Activated CD4-positive, CD25-positive, alpha-beta regulatory T cell (primary cell): ENCODE data around the gene KLHL18.
"Not testable (repeated sequence)": the region's sequence is repeated elsewhere in the genome, so short reads cannot be mapped to it uniquely, and the experiment has no call there.

Experiments
- DNase-seq, 4 experiments: peaks; one replicate each; lab custom pipeline; 2025; lab: John Stamatoyannopoulos, UW

The KLHL18 gene

GRCh38 chr3:47274652-47275051 is 8.1 kb upstream of the KLHL18 start:
- no peak for DNase-seq

GRCh38 chr3:47276558-47276957 is 6.2 kb upstream of the KLHL18 start:
- DNase-seq, result no peak

GRCh38 chr3:47280519-47280918 is 2.2 kb upstream of the KLHL18 start:
- DNase-seq, result no peak

- DNase-seq, result no peak
These were observed 421 bp downstream of the KLHL18 start for GRCh38 chr3:47283193-47283537.

- no peak for DNase-seq
These were observed 1.0 kb downstream of the KLHL18 start for GRCh38 chr3:47283591-47284364.

- no peak for DNase-seq
These were observed 6.5 kb downstream of the KLHL18 start for GRCh38 chr3:47288966-47289910.

- no peak for DNase-seq
These were observed 8.5 kb downstream of the KLHL18 start for GRCh38 chr3:47291158-47291753.

- not testable (repeated sequence) for DNase-seq
These were observed 9.1 kb downstream of the KLHL18 start for GRCh38 chr3:47291754-47292420.

GRCh38 chr3:47293822-47294221 is 11.1 kb downstream of the KLHL18 start:
- DNase-seq, result no peak

- DNase-seq, result no peak
These were observed 11.6 kb downstream of the KLHL18 start for GRCh38 chr3:47294392-47294791.

GRCh38 chr3:47295322-47295721 is 12.6 kb downstream of the KLHL18 start:
- no peak for DNase-seq

GRCh38 chr3:47295976-47296375 is 13.2 kb downstream of the KLHL18 start:
- no peak for DNase-seq

- no peak for DNase-seq
These were observed 14.0 kb downstream of the KLHL18 start for GRCh38 chr3:47296562-47297302.

- DNase-seq, result no peak
These were observed 15.7 kb downstream of the KLHL18 start for GRCh38 chr3:47298439-47298838.

- no peak for DNase-seq
These were observed 16.9 kb downstream of the KLHL18 start for GRCh38 chr3:47299381-47300318.

GRCh38 chr3:47301456-47301855 is 18.7 kb downstream of the KLHL18 start:
- no peak for DNase-seq

GRCh38 chr3:47306022-47306421 is 23.3 kb downstream of the KLHL18 start:
- DNase-seq, result no peak

- DNase-seq, result not testable (repeated sequence)
These were observed 26.5 kb downstream of the KLHL18 start for GRCh38 chr3:47309231-47309630.

GRCh38 chr3:47310391-47310790 is 27.6 kb downstream of the KLHL18 start:
- no peak for DNase-seq

- DNase-seq, result no peak
These were observed 30.8 kb downstream of the KLHL18 start for GRCh38 chr3:47313341-47314055.
